Measurements from ENCODE around the gene VANGL1. TPM values are rescaled to one million over a fixed set of nuclear protein-coding genes. Genes with fewer than 3 reads are reported as not detected.

VANGL1 gene
- total and polyA plus RNA-seq, 2 of the 8 experiments (the other 6 are each of a cell fraction or from before 2014, with no cell fraction given): 9.4 to 13.4 TPM

DNA sequence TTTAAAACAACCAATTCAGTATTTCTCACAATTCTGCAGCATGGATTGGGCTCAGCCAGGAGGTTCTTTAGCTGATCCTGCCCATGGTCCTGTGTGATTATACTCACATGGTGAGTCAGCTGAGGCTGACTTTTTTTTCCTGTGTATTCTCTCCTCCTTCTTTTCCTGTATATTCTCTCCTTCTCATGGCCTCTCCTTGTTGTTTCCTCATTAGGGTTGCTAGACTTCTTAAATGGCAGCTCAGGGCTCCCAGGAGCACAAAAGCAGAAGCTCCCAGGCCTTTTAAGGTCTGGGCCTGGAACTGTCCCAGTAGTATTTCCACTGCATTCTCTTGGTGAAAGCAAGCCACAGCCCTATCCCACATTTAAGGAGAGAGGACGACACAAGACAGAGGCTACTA is 26.8 kb downstream of the VANGL1 start (continued):
- TF ChIP-seq, protein P1, sequence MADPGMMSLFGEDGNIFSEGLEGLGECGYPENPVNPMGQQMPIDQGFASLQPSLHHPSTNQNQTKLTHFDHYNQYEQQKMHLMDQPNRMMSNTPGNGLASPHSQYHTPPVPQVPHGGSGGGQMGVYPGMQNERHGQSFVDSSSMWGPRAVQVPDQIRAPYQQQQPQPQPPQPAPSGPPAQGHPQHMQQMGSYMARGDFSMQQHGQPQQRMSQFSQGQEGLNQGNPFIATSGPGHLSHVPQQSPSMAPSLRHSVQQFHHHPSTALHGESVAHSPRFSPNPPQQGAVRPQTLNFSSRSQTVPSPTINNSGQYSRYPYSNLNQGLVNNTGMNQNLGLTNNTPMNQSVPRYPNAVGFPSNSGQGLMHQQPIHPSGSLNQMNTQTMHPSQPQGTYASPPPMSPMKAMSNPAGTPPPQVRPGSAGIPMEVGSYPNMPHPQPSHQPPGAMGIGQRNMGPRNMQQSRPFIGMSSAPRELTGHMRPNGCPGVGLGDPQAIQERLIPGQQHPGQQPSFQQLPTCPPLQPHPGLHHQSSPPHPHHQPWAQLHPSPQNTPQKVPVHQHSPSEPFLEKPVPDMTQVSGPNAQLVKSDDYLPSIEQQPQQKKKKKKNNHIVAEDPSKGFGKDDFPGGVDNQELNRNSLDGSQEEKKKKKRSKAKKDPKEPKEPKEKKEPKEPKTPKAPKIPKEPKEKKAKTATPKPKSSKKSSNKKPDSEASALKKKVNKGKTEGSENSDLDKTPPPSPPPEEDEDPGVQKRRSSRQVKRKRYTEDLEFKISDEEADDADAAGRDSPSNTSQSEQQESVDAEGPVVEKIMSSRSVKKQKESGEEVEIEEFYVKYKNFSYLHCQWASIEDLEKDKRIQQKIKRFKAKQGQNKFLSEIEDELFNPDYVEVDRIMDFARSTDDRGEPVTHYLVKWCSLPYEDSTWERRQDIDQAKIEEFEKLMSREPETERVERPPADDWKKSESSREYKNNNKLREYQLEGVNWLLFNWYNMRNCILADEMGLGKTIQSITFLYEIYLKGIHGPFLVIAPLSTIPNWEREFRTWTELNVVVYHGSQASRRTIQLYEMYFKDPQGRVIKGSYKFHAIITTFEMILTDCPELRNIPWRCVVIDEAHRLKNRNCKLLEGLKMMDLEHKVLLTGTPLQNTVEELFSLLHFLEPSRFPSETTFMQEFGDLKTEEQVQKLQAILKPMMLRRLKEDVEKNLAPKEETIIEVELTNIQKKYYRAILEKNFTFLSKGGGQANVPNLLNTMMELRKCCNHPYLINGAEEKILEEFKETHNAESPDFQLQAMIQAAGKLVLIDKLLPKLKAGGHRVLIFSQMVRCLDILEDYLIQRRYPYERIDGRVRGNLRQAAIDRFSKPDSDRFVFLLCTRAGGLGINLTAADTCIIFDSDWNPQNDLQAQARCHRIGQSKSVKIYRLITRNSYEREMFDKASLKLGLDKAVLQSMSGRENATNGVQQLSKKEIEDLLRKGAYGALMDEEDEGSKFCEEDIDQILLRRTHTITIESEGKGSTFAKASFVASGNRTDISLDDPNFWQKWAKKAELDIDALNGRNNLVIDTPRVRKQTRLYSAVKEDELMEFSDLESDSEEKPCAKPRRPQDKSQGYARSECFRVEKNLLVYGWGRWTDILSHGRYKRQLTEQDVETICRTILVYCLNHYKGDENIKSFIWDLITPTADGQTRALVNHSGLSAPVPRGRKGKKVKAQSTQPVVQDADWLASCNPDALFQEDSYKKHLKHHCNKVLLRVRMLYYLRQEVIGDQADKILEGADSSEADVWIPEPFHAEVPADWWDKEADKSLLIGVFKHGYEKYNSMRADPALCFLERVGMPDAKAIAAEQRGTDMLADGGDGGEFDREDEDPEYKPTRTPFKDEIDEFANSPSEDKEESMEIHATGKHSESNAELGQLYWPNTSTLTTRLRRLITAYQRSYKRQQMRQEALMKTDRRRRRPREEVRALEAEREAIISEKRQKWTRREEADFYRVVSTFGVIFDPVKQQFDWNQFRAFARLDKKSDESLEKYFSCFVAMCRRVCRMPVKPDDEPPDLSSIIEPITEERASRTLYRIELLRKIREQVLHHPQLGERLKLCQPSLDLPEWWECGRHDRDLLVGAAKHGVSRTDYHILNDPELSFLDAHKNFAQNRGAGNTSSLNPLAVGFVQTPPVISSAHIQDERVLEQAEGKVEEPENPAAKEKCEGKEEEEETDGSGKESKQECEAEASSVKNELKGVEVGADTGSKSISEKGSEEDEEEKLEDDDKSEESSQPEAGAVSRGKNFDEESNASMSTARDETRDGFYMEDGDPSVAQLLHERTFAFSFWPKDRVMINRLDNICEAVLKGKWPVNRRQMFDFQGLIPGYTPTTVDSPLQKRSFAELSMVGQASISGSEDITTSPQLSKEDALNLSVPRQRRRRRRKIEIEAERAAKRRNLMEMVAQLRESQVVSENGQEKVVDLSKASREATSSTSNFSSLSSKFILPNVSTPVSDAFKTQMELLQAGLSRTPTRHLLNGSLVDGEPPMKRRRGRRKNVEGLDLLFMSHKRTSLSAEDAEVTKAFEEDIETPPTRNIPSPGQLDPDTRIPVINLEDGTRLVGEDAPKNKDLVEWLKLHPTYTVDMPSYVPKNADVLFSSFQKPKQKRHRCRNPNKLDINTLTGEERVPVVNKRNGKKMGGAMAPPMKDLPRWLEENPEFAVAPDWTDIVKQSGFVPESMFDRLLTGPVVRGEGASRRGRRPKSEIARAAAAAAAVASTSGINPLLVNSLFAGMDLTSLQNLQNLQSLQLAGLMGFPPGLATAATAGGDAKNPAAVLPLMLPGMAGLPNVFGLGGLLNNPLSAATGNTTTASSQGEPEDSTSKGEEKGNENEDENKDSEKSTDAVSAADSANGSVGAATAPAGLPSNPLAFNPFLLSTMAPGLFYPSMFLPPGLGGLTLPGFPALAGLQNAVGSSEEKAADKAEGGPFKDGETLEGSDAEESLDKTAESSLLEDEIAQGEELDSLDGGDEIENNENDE (IDR thresholded peaks at IDR 0.05; ENCODE audit: insufficient replicate concordance, low read length): no peak
- no peak for TF ChIP-seq RAD21 (IDR thresholded peaks at IDR 0.05 in 1 of 2, conservative IDR thresholded peaks at IDR 0.05 in 1 of 2; ENCODE audit: low read depth in 2 of 2, low read length in 2 of 2)
- TF ChIP-seq SAP30 (IDR thresholded peaks at IDR 0.05; ENCODE audit: insufficient read depth, insufficient replicate concordance, low read length): no peak
- TF ChIP-seq, protein P2, sequence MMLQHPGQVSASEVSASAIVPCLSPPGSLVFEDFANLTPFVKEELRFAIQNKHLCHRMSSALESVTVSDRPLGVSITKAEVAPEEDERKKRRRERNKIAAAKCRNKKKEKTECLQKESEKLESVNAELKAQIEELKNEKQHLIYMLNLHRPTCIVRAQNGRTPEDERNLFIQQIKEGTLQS (IDR thresholded peaks at IDR 0.05; ENCODE audit: insufficient read depth, low read depth, low read length): no peak
- no peak for TF ChIP-seq RBBP5 (IDR thresholded peaks at IDR 0.05; ENCODE audit: borderline replicate concordance, low read depth, low read length)
- TF ChIP-seq, protein P3, sequence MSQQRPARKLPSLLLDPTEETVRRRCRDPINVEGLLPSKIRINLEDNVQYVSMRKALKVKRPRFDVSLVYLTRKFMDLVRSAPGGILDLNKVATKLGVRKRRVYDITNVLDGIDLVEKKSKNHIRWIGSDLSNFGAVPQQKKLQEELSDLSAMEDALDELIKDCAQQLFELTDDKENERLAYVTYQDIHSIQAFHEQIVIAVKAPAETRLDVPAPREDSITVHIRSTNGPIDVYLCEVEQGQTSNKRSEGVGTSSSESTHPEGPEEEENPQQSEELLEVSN (IDR thresholded peaks at IDR 0.05): no peak
- TF ChIP-seq CREB1 (IDR thresholded peaks at IDR 0.05): no peak
- TF ChIP-seq MAFK (IDR thresholded peaks at IDR 0.05; ENCODE audit: low read depth, low read length): no peak
- TF ChIP-seq SUZ12 (IDR thresholded peaks at IDR 0.05; ENCODE audit: low read length): no peak

All from H1 (cell line).